SK-N-SH (cell line): ENCODE measurements around the gene SLCO1B3.

Experiments used
- CTCF ChIP-seq: fragments of 200-600 bp; sonication (generic); IDR thresholded peaks from 2 replicates; pipeline ENCODE4 v1.6.1; 2017; ENCODE audit warnings: antibody characterized with exemption, mild to moderate bottlenecking, moderate library complexity
- RAD21 ChIP-seq: IDR thresholded peaks from 2 replicates; pipeline ENCODE4 v1.6.1; 2012; ENCODE audit warnings: mild to moderate bottlenecking, low read length

- TF ChIP-seq RAD21 (no peak), CTCF (no peak)
Measured at GRCh38 chr12:20865873-20866272, 55.4 kb downstream of the SLCO1B3 start.
